Epithelial cell of esophagus (primary cell): ENCODE measurements around the gene RANBP9.

Source experiments
- DNase-seq: peaks from one replicate; pipeline ENCODE4 v3.0.0; 2010; ENCODE audit warnings: low read depth
- H3K4me3 ChIP-seq: 2 replicates; pipeline ENCODE4 v1.5.1; 2011; ENCODE audit warnings: mild to moderate bottlenecking, low read length, control low read depth
- TF ChIP-seq, protein P1 (sequence below): IDR thresholded peaks from 2 replicates; pipeline ENCODE4 v1.5.1; 2011; ENCODE audit warnings: low read depth, mild to moderate bottlenecking, low read length, control low read depth, inconsistent platforms; ENCODE audit not compliant: insufficient read depth; ENCODE audit errors: missing control alignments

The RANBP9 gene

DNA sequence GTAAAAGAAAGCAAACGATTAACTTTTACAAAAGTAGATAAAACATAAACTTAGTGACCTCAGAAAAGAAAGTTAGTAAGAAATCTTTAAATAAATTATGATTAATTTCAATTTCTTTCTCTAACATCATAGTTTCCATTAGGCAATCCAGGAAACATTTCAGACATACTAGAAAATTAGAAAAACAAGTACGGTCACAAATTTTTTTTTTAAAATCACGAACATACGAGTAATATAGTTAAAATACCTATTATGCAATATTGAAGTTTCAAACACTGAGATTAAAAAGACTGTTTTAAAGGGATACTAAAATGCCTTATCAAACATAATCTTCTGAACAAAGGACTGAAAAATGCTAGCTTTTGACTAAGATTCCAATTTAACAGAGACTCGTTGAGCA is 70.3 kb downstream of the RANBP9 start:
- TF ChIP-seq, protein P1, sequence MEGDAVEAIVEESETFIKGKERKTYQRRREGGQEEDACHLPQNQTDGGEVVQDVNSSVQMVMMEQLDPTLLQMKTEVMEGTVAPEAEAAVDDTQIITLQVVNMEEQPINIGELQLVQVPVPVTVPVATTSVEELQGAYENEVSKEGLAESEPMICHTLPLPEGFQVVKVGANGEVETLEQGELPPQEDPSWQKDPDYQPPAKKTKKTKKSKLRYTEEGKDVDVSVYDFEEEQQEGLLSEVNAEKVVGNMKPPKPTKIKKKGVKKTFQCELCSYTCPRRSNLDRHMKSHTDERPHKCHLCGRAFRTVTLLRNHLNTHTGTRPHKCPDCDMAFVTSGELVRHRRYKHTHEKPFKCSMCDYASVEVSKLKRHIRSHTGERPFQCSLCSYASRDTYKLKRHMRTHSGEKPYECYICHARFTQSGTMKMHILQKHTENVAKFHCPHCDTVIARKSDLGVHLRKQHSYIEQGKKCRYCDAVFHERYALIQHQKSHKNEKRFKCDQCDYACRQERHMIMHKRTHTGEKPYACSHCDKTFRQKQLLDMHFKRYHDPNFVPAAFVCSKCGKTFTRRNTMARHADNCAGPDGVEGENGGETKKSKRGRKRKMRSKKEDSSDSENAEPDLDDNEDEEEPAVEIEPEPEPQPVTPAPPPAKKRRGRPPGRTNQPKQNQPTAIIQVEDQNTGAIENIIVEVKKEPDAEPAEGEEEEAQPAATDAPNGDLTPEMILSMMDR, result no peak
- DNase-seq, result no peak
- no peak overlapping the region for H3K4me3 ChIP-seq

DNA sequence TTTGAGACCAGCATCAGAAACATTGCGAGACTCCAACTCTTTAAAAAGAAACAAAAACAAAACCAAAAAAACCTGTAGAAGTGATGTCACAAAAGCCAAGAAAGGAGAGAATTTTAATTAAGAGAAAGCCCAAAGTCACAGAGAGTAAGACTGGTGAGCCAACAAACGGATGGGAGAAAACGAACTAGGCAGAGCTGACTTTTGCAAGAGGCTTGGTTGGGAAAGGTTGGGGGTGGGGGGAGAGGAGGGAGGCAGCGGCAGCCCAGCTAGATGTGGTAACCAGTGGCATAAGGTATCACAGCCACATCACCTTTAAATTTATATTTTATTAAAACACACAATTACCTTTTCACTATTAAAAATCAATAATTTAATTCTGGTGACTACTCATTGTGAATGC is 73.0 kb downstream of the RANBP9 start:
- DNase-seq, result no peak
- H3K4me3 ChIP-seq, result no peak overlapping the region
- TF ChIP-seq, protein P1, result no peak

DNA sequence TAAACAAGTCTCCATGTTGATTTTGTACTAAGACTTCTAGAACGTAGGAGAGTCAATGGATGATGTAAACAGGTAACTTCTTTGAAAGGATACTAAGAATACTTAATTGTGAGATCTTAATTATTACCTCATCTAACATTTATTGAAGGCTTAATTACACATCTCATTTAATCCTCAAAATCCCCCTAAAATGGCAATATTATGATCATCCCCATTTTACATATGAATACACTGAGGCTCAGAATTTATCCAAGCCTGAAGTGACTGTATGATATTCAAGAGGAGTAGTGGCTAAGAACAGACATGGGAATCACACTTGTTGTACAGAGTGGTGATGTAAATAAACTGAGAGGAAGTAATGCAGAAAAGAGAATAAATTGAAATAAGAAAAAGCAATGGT is 73.6 kb downstream of the RANBP9 start:
- TF ChIP-seq, protein P1, result no peak
- no peak for DNase-seq
- no peak overlapping the region for H3K4me3 ChIP-seq

DNA sequence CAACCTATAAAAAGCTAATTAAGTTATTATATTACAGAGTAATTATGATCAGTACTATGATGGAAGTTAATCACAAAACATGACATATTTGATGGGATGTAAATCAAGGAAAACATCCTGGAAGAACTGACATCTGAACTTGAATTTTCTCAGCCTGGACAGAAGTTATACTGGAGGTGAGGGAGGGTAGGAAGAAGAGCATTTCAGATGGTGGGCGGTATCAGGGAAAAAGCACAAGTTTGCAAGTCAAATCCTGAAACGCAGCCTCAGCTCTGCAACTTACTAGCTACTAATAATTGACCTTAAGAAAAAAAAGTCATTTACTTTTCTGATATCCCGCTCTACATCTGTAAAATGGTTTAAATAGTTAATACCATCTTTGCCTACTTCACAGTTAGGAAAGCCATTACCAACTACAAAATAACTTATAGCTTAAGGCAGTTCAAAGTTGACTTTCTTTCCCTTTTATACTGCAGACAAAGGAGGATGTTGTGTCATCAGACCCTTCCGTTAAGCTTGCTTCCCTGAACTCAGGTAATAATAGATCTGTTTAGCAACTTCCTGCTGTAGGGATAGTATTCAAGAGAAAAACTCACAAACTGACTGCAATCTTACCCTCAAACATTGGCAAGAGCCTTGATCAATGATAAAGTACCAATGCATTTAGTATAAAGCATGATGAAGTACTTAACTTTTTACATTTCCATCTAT is 75.5 kb downstream of the RANBP9 start:
- TF ChIP-seq, protein P1, result no peak
- no peak overlapping the region for H3K4me3 ChIP-seq

DNA sequence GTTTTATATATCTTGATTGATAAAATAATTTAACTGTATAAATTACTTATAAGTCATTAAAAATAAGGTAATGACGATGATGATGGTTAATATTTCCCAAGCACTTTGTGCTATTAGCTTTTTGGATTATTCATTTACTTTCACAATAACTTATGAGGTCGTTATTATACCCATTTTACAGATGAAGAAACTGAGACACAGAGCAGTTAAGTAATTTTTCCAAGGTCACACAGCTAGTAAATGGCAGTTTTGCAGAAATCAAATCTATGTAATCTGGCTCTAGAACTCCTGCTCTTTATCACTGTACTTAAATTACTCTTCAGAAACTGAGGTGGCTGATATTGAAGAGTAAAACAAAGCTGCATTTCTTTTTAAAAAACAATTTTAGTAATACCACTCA is 78.3 kb downstream of the RANBP9 start:
- no peak for DNase-seq
- TF ChIP-seq, protein P1, result no peak
- no peak overlapping the region for H3K4me3 ChIP-seq

More for the DNA sequence above, 75.5 kb downstream of the RANBP9 start:
- DNase-seq, result peak; percentile 45

DNA sequence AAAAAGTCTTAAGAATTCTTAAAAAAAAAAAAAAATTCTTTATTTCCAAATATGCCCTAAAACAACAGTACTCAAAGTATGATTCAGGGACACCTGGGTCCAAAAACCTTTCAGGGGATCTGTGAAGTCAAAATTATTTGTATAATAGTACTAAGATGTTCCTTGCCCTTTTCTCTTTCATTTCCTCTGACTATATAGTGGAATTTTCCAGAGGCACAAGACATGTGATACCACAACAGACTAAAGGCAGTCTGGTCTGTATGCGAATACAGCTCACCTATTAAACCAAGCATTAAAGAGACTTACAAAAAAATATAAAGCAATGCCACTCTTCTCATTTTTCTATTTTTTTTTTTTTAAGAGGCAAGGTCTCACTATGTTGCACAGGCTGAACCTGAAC is 81.1 kb downstream of the RANBP9 start:
- TF ChIP-seq, protein P1, result no peak
- no peak overlapping the region for H3K4me3 ChIP-seq
- no peak for DNase-seq
